Thoracic aorta (tissue), 2 donors: ENCODE measurements around the gene HIC1. TPM values are rescaled to one million over a fixed set of nuclear protein-coding genes. Genes with fewer than 3 reads are reported as not detected.
A peak's percentile ranks its signal among the peaks of the same experiment; 100 is the strongest.

Experiments
- ATAC-seq: fragments of 150-250 bp; one replicate; pipeline ENCODE4 v1.8.0; 2017; ENCODE audit warnings: low read depth; ENCODE audit not compliant: insufficient number of reproducible peaks, low FRiP score
- DNase-seq: peaks from one replicate; pipeline ENCODE4 v3.0.0-alpha.2; 2020; ENCODE audit warnings: low spot score
- H3K27ac ChIP-seq, 2 donors: fragments of 200-600 bp; sonication (generic); 1 replicate in 1 of 2; 2 replicates in 1 of 2; pipeline ENCODE4 v1.5.1; 2016; ENCODE audit warnings: mild to moderate bottlenecking in 2 of 2, moderate library complexity in 2 of 2
- H3K27me3 ChIP-seq: fragments of 200-600 bp; sonication (generic); replicated peaks from 2 replicates; pipeline ENCODE4 v1.6.0; 2016; ENCODE audit warnings: mild to moderate bottlenecking; ENCODE audit not compliant: insufficient read depth
- H3K36me3 ChIP-seq: fragments of 200-600 bp; sonication (generic); one replicate; pipeline ENCODE4 v1.5.1; 2016
- H3K4me1 ChIP-seq, 2 donors: fragments of 200-600 bp; sonication (generic); 1 replicate in 1 of 2; 2 replicates in 1 of 2; pipeline versions ENCODE4 v1.5.1 to v1.6.0; 2016; ENCODE audit warnings: low read depth in 2 of 2, mild to moderate bottlenecking in 1 of 2; ENCODE audit not compliant: control insufficient read depth in 1 of 2
- H3K4me3 ChIP-seq: fragments of 200-600 bp; sonication (generic); 2 replicates; pipeline ENCODE4 v1.5.1; 2016; ENCODE audit warnings: mild to moderate bottlenecking
- H3K9me3 ChIP-seq: fragments of 200-600 bp; sonication (generic); 2 replicates; pipeline ENCODE4 v1.5.1; 2016
- CTCF ChIP-seq: fragments of 200-600 bp; sonication (generic); IDR thresholded peaks from one replicate; pipeline ENCODE4 v1.5.1; 2019; ENCODE audit warnings: antibody characterized with exemption
- total RNA-seq, 2 donors: library from RNA; depleted of rRNA; stranded (reverse); fragments of >200 nt; gene quantifications; one replicate each; pipeline versions ENCODE4 v1.1.0 to v1.2.3, GENCODE V29; 2016

The HIC1 gene
- 10 to 100 TPM; 38.3 to 53.9 TPM for total RNA-seq

GRCh38 chr17:2054512-2055291 lies at the start of gene HIC1:
TSS of gene HIC1 (plus strand) at chr17:2055103. CDS start at chr17:2056691, 1,588 bp downstream.
- ATAC-seq, result no peak
- H3K27me3 ChIP-seq, result no peaks in the 10 kb centered on the region
- H3K4me1 ChIP-seq, result peaks cover 24 to 36% of the 10 kb centered on the region in 2 donors
- no peaks in the 10 kb centered on the region for H3K9me3 ChIP-seq
- peak within 1 kb of the TSS; percentile 82 for H3K4me3 ChIP-seq
- peak; percentile 98 for TF ChIP-seq CTCF
- DNase-seq, result no peak
- H3K27ac ChIP-seq, result peak within 1 kb of the TSS; percentile 50 to 61
- H3K36me3 ChIP-seq, result no peaks in the 10 kb centered on the region

GRCh38 chr17:2008332-2009126 lies 46.4 kb upstream of the HIC1 start:
- H3K4me3 ChIP-seq, result no peak overlapping the region
- H3K27ac ChIP-seq, result no peak overlapping the region
- DNase-seq, result no peak
- TF ChIP-seq CTCF, result no peak
- ATAC-seq, result no peak
- no peaks in the 10 kb centered on the region for H3K9me3 ChIP-seq
- H3K4me1 ChIP-seq, result peaks cover 17 to 29% of the 10 kb centered on the region in 2 donors
- H3K36me3 ChIP-seq, result no peaks in the 10 kb centered on the region
- H3K27me3 ChIP-seq, result no peaks in the 10 kb centered on the region

GRCh38 chr17:2009737-2010136 lies 45.2 kb upstream of the HIC1 start:
- H3K4me1 ChIP-seq, result peaks cover 28 to 42% of the 10 kb centered on the region in 2 donors
- no peaks in the 10 kb centered on the region for H3K9me3 ChIP-seq
- H3K4me3 ChIP-seq, result no peak overlapping the region
- H3K27ac ChIP-seq, result no peak overlapping the region
- H3K36me3 ChIP-seq, result no peaks in the 10 kb centered on the region
- ATAC-seq (no peak), DNase-seq (no peak)
- TF ChIP-seq CTCF, result no peak
- no peaks in the 10 kb centered on the region for H3K27me3 ChIP-seq

GRCh38 chr17:2011411-2012371 lies 43.2 kb upstream of the HIC1 start:
- Histone ChIP-seq H3K27me3 (no peaks in the 10 kb centered on the region), H3K4me1 (peaks cover 34 to 53% of the 10 kb centered on the region in 2 donors), H3K36me3 (no peaks in the 10 kb centered on the region), H3K9me3 (no peaks in the 10 kb centered on the region), H3K4me3 (peak overlapping the region; percentile 36), H3K27ac (peak overlapping the region; percentile 77 to 80)
- no peak for TF ChIP-seq CTCF
- DNase-seq (no peak), ATAC-seq (peak; percentile 37)
